Measurements from ENCODE around the gene ZDHHC8. TPM values are rescaled to one million over a fixed set of nuclear protein-coding genes. Genes with fewer than 3 reads are reported as not detected.

ZDHHC8 gene
- total RNA-seq, 3 donors from 2014 or later = 10.2 to 14.1 (median 11.2) TPM

DNA sequence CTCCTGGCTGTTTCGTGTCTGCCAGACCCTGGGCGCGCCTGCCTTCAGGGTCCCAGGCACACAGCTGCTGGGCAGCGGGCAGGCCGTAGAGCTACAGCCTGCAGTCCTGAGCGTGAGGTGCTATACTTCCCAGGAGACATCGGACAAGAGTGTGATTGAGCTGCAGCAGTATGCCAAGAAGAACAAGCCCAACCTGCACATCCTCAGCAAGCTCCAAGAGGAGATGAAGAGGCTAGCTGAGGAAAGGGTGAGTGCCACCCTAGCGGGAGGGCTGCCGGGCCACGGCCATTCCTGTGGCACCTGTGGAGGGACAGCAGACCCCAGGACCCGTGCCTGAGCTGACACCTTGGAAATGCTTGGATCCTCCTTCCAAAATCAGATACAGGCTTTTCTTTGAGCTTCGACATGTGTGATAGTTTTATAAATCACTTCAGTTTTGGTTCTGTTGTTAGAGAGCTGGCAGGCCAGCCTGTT lies 22.8 kb upstream of the ZDHHC8 start:
- Histone ChIP-seq H3K36me3 (peaks cover 12% of the 10 kb centered on the region), H3K4me1 (no peaks in the 10 kb centered on the region), H3K27ac (no peak overlapping the region), H3K27me3 (no peaks in the 10 kb centered on the region), H3K9me3 (no peaks in the 10 kb centered on the region), H3K4me3 (no peak overlapping the region)
- intact Hi-C loops (cut with DNase I; ENCODE audit: low total_unique reads) = no loop called here
- TF ChIP-seq, protein P1, sequence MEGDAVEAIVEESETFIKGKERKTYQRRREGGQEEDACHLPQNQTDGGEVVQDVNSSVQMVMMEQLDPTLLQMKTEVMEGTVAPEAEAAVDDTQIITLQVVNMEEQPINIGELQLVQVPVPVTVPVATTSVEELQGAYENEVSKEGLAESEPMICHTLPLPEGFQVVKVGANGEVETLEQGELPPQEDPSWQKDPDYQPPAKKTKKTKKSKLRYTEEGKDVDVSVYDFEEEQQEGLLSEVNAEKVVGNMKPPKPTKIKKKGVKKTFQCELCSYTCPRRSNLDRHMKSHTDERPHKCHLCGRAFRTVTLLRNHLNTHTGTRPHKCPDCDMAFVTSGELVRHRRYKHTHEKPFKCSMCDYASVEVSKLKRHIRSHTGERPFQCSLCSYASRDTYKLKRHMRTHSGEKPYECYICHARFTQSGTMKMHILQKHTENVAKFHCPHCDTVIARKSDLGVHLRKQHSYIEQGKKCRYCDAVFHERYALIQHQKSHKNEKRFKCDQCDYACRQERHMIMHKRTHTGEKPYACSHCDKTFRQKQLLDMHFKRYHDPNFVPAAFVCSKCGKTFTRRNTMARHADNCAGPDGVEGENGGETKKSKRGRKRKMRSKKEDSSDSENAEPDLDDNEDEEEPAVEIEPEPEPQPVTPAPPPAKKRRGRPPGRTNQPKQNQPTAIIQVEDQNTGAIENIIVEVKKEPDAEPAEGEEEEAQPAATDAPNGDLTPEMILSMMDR (IDR thresholded peaks at IDR 0.05) = no peak
- TF ChIP-seq POLR2AphosphoS5 (IDR thresholded peaks at IDR 0.05) (no peak), POLR2A (IDR thresholded peaks at IDR 0.05) (no peak)
- no peak for DNase-seq (ENCODE audit: low spot score in 2 of 2)

DNA sequence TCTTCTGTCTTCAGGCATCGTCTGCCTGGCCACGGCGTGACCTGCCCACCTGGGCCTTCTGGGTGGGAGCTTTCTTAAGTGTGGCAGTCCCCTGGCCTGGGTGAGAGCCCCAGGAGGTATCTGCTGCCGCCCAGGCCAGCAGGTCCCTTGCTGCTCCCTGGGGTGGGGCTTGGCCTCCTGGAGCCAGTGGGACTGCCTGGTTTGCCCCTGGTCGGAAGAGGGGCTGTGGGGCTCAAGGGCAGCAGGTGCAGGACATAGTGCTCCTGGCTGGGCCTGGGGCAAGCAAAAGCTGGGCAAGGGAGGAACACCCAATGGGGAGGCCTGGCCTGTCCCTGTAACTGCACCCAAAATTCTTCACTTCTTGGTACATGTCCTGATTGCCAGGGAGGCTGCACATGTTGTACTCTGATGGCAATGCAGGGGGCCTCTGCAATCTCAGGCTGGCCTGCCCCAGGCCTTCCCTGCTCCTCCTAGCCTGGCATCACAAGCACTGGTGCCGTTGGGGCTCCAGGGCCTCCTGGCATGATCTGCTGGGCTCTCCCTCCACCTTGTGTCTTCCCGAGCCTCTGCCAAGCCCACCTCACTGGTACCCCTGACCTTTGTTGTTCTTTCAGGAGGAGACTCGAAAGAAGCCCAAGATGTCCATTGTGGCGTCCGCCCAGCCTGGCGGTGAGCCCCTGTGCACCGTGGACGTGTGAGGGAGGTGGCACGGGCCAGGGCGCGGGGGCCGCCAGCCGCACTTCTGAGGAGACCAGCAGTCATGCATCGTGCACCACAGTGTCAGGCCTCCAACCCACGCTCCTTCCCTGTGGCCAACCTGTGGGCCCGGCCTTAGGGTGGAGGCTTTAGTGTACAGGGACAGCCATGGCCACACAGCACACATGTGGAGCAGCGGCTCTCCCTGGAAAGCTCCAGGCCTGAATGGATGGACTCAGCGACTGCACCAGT lies 21.9 kb upstream of the ZDHHC8 start:
- Histone ChIP-seq H3K9me3 (no peaks in the 10 kb centered on the region), H3K27ac (no peak overlapping the region), H3K36me3 (peaks cover 12% of the 10 kb centered on the region), H3K4me1 (no peaks in the 10 kb centered on the region), H3K27me3 (no peaks in the 10 kb centered on the region), H3K4me3 (no peak overlapping the region)
- DNase-seq (ENCODE audit: low spot score in 2 of 2) = no peak
- intact Hi-C loops (cut with DNase I; ENCODE audit: low total_unique reads) = loop anchor here (5.0 kb wide), 1 partner anchor 377 kb away; no protein-coding TSS in a partner anchor
- TF ChIP-seq, protein P1 (IDR thresholded peaks at IDR 0.05) = no peak
- TF ChIP-seq POLR2AphosphoS5 (IDR thresholded peaks at IDR 0.05) (no peak), POLR2A (IDR thresholded peaks at IDR 0.05) (no peak)

DNA sequence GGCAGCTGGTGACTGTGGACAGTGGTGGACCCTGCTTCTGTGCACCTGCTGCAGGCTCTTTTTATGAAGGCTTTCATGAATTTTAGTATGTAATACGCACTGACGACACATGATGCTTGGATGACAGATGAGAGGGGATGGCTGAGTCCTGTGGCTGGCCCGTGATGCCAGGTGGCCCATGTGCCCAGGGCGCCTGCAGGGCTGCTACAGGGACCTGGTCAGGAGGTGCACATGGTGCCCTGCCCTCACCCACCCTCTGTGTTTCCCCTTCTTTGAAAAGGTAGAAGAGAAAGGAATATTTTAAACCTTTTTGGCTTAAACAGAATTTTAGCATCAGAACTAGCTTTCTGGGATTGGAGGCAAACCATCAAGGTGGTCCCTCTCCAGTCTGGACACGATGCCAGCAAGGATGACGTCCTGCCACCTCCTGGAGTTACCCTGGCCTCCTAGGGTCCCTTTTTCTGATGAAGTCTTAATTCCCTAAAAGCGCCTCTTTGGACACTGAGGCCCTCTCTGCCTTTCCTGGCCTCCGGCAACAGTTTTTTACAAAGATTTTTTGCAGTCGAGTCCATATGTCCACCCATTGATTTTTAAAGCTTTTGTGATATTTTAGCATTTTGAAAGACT lies 21.1 kb upstream of the ZDHHC8 start:
- no peak overlapping the region for H3K27ac ChIP-seq
- H3K4me1 ChIP-seq = no peaks in the 10 kb centered on the region
- no peaks in the 10 kb centered on the region for H3K9me3 ChIP-seq
- peaks cover 12% of the 10 kb centered on the region for H3K36me3 ChIP-seq
- no peaks in the 10 kb centered on the region for H3K27me3 ChIP-seq
- H3K4me3 ChIP-seq = no peak overlapping the region
- DNase-seq (ENCODE audit: low spot score in 2 of 2) = no peak
- intact Hi-C loops (cut with DNase I; ENCODE audit: low total_unique reads) = loop anchor here (5.0 kb wide), 1 partner anchor 378 kb away; no protein-coding TSS in a partner anchor
- no peak for TF ChIP-seq POLR2A (IDR thresholded peaks at IDR 0.05)
- TF ChIP-seq POLR2AphosphoS5 (IDR thresholded peaks at IDR 0.05) = no peak

DNA sequence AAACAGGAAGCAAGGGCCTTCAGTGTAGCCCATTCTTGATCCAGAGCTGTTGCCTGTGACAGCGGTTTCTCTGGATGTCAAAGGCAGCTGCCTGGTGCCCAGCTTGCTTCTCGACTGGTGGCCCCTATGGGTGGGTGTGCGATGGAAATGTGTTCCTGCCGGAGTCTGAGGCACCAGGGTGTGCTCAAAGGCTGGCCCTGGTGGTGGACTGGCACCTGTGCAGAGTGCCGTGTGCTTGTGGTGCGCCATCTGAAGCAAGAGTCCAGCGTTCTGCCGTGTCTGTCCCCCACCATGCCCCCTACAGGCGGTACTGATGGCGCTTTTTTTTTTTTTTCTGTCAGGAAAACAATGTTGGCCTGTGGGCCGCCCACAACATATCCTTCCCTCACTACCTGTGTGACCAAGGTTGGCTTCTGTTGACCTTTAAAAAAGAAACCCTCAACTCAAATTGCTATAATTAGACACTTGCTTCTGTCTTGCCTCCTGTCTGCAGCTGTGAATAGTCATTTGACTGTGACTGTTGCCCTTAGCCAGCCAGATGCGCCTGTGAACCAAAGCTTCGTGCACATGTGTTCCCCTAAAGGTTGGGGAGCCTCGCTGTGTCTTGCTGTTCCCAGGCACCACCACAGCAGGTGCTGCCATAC lies 20.4 kb upstream of the ZDHHC8 start:
- intact Hi-C loops (cut with DNase I; ENCODE audit: low total_unique reads) = loop anchor here (5.0 kb wide), 1 partner anchor 379 kb away; no protein-coding TSS in a partner anchor
- peaks cover 12% of the 10 kb centered on the region for H3K36me3 ChIP-seq

More for the DNA sequence above, 20.4 kb upstream of the ZDHHC8 start:
- Histone ChIP-seq H3K27ac (no peak overlapping the region), H3K4me3 (no peak overlapping the region), H3K27me3 (no peaks in the 10 kb centered on the region), H3K9me3 (no peaks in the 10 kb centered on the region), H3K4me1 (peaks cover 5% of the 10 kb centered on the region in 2 donors)
- TF ChIP-seq POLR2AphosphoS5 (IDR thresholded peaks at IDR 0.05) = no peak
- TF ChIP-seq, protein P1 (IDR thresholded peaks at IDR 0.05) = peak in 1 of 3 donors; percentile 6
- no peak for DNase-seq (ENCODE audit: low spot score in 2 of 2)

All from breast epithelium (tissue), 4 donors.